ENCODE data around the gene BANF1.
"Not testable (repeated sequence)": the region's sequence is repeated elsewhere in the genome, so short reads cannot be mapped to it uniquely, and the experiment has no call there.

DNA sequence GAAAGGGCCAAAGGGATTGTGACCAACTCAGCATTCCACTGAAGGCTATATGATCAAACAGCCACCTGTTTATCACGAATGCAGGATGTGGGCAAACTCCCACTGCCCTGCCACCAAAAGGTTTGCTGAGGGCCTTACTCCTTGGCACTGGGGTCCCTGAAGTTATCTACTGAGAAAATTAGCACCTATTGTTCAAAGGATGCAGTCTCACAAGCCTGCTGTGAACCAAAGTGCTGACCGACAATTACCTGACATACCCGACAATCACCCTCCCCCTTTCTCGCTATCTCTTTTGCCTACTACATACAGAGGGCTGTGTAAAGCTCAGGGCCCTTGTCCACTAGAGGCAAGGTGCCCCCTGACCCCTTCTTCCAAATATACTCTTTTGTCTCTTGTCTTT is 7.7 kb downstream of the BANF1 start:
- TF ChIP-seq, protein P1, sequence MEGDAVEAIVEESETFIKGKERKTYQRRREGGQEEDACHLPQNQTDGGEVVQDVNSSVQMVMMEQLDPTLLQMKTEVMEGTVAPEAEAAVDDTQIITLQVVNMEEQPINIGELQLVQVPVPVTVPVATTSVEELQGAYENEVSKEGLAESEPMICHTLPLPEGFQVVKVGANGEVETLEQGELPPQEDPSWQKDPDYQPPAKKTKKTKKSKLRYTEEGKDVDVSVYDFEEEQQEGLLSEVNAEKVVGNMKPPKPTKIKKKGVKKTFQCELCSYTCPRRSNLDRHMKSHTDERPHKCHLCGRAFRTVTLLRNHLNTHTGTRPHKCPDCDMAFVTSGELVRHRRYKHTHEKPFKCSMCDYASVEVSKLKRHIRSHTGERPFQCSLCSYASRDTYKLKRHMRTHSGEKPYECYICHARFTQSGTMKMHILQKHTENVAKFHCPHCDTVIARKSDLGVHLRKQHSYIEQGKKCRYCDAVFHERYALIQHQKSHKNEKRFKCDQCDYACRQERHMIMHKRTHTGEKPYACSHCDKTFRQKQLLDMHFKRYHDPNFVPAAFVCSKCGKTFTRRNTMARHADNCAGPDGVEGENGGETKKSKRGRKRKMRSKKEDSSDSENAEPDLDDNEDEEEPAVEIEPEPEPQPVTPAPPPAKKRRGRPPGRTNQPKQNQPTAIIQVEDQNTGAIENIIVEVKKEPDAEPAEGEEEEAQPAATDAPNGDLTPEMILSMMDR (IDR thresholded peaks at IDR 0.05; ENCODE audit: low read depth, low read length, missing input control), result not testable (repeated sequence)
- not testable (repeated sequence) for TF ChIP-seq GABPA (IDR thresholded peaks at IDR 0.05 in 1 of 2, conservative IDR thresholded peaks at IDR 0.05 in 1 of 2); RAD21 (IDR thresholded peaks at IDR 0.05); HNF4A (conservative IDR thresholded peaks at IDR 0.05); TAF1 (conservative IDR thresholded peaks at IDR 0.05); YY1 (IDR thresholded peaks at IDR 0.05)
